Breast epithelium (tissue), 3 donors: Measurements from ENCODE around the gene BCAS3.

Experiments
- POLR2A ChIP-seq: fragments of 450-650 bp; IDR thresholded peaks from one replicate; pipeline ENCODE4 v1.6.1; 2016; ENCODE audit warnings: antibody characterized with exemption, mild to moderate bottlenecking, moderate library complexity
- POLR2AphosphoS5 ChIP-seq, 3 donors: sonication (generic); formaldehyde crosslinking; IDR thresholded peaks; one replicate each; pipeline ENCODE4 v1.6.1; 2017; ENCODE audit warnings: antibody characterized with exemption in 3 of 3
- TF ChIP-seq, protein P1 (sequence below), 3 donors: fragments of 450-650 bp; IDR thresholded peaks; one replicate each; pipeline ENCODE4 v1.5.1; 2016 to 2017; ENCODE audit warnings: antibody characterized with exemption in 3 of 3, mild to moderate bottlenecking in 3 of 3, moderate library complexity in 3 of 3

DNA sequence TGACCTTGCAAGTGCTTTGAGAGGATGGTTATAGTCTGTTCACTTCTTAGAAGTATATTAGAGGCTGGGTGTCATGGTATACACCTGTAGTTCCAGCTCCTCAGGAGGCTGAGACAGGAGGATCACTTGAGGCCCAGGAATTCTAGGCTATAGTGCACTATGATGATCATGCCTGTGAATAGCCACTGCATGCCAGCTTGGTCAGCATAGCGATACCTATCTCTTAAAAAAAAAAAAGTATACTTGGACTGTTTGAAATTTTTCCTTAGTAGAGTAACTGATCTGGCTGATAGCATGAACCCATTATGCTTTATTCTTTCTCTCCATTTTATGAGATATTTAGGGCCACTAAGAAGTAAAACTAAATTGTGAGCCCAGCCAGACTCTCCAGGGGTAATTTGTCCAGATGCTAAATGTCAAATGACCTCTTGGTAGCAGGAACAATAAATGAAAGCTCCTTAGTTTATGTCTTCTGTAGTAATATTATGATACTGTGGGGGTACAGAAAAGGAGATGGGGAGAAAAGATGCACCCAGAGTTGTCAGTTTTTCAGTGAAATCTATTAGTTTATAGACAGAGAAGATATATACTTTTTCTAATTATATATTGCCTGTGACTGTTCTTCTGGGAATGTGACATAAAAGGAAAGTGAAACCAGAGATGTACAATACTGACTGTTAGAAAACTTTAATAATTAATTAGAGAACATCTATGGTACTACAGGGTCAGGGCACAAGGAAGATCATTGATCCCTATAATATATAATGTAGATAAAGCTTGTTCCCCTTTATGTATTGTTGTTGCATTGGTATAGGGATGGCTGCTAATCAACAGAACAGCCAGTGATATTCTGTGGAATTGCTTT is 386.7 kb downstream of the BCAS3 start:
- TF ChIP-seq POLR2A (no peak), POLR2AphosphoS5 (IDR thresholded peaks at IDR 0.05) (no peak)
- TF ChIP-seq, protein P1, sequence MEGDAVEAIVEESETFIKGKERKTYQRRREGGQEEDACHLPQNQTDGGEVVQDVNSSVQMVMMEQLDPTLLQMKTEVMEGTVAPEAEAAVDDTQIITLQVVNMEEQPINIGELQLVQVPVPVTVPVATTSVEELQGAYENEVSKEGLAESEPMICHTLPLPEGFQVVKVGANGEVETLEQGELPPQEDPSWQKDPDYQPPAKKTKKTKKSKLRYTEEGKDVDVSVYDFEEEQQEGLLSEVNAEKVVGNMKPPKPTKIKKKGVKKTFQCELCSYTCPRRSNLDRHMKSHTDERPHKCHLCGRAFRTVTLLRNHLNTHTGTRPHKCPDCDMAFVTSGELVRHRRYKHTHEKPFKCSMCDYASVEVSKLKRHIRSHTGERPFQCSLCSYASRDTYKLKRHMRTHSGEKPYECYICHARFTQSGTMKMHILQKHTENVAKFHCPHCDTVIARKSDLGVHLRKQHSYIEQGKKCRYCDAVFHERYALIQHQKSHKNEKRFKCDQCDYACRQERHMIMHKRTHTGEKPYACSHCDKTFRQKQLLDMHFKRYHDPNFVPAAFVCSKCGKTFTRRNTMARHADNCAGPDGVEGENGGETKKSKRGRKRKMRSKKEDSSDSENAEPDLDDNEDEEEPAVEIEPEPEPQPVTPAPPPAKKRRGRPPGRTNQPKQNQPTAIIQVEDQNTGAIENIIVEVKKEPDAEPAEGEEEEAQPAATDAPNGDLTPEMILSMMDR (IDR thresholded peaks at IDR 0.05): no peak
